Tibial nerve (tissue), 4 donors: ENCODE data around the gene FAM9C. TPM values are rescaled to one million over a fixed set of nuclear protein-coding genes. Genes with fewer than 3 reads are reported as not detected.

Experiments
- DNase-seq, 2 donors: peaks; one replicate each; pipeline ENCODE4 v3.0.0-alpha.2; 2019; ENCODE audit warnings: low spot score in 2 of 2
- H3K27ac ChIP-seq, 4 donors: fragments of 200-600 bp; sonication (generic) in 3 of 4; one replicate each; pipeline ENCODE4 v1.5.1; 2017 to 2019; ENCODE audit warnings: mild to moderate bottlenecking in 1 of 4
- H3K27me3 ChIP-seq, 2 donors: fragments of 200-600 bp; sonication (generic) in 1 of 2; one replicate each; pipeline versions ENCODE4 v1.5.1 to v1.6.0; 2017 to 2019
- H3K36me3 ChIP-seq, 3 donors: fragments of 200-600 bp; sonication (generic); one replicate each; pipeline ENCODE4 v1.5.1; 2018 to 2019
- H3K4me1 ChIP-seq, 4 donors: fragments of 200-600 bp; sonication (generic) in 3 of 4; one replicate each; pipeline ENCODE4 v1.5.1; 2017 to 2019
- H3K4me3 ChIP-seq, 4 donors: fragments of 200-600 bp; sonication (generic) in 3 of 4; one replicate each; pipeline ENCODE4 v1.5.1; 2017 to 2019; ENCODE audit warnings: mild to moderate bottlenecking in 1 of 4, moderate library complexity in 1 of 4
- H3K9me3 ChIP-seq, 4 donors: fragments of 200-600 bp; sonication (generic) in 3 of 4; one replicate each; pipeline ENCODE4 v1.5.1; 2017 to 2019
- CTCF ChIP-seq, 5 experiments: fragments of 200-600 bp in 3 of 5; fragments of 450-650 bp in 2 of 5; sonication (generic) in 3 of 5; IDR thresholded peaks; one replicate each; pipeline ENCODE4 v1.5.1; 2016 to 2019; ENCODE audit warnings: antibody characterized with exemption in 5 of 5, mild to moderate bottlenecking in 3 of 5, moderate library complexity in 2 of 5
- EP300 ChIP-seq, 2 donors: sonication (generic); formaldehyde crosslinking; IDR thresholded peaks; one replicate each; pipeline ENCODE4 v1.6.1; 2017; ENCODE audit warnings: antibody characterized with exemption in 2 of 2, mild to moderate bottlenecking in 1 of 2
- POLR2A ChIP-seq, 2 donors: fragments of 450-650 bp; IDR thresholded peaks; one replicate each; pipeline ENCODE4 v1.6.1; 2017; ENCODE audit warnings: antibody characterized with exemption in 2 of 2, mild to moderate bottlenecking in 2 of 2, moderate library complexity in 2 of 2
- WGBS, 2 donors: methylation state at CpG; one replicate each; pipeline ENCODE4 v1.1.5; 2018; 5-methylcytosine and 5-hydroxymethylcytosine counted together
- total RNA-seq, 4 donors: library from RNA; depleted of rRNA; stranded (reverse); fragments of >200 nt; gene quantifications; one replicate each; pipeline ENCODE4 v1.1.0, GENCODE V29; 2016

Gene FAM9C
- total RNA-seq, 4 donors from 2014 or later, result not detected

- DNase-seq, result no peak
- Histone ChIP-seq H3K27ac (no peak overlapping the region), H3K4me1 (no peaks in the 10 kb centered on the region), H3K36me3 (no peaks in the 10 kb centered on the region), H3K27me3 (no peaks in the 10 kb centered on the region), H3K9me3 (no peaks in the 10 kb centered on the region), H3K4me3 (no peak overlapping the region)
- TF ChIP-seq CTCF (IDR thresholded peaks at IDR 0.05) (no peak), EP300 (IDR thresholded peaks at IDR 0.05) (no peak), POLR2A (IDR thresholded peaks at IDR 0.05) (no peak)
These were observed 8.8 kb upstream of the FAM9C start for GRCh38 chrX:13053171-13053570.

GRCh38 chrX:13051529-13052172, 7.2 kb upstream of the FAM9C start:
- TF ChIP-seq POLR2A (IDR thresholded peaks at IDR 0.05), result no peak
- TF ChIP-seq CTCF (IDR thresholded peaks at IDR 0.05), result no peak
- TF ChIP-seq EP300 (IDR thresholded peaks at IDR 0.05), result no peak
- Histone ChIP-seq H3K9me3 (no peaks in the 10 kb centered on the region), H3K4me3 (no peak overlapping the region), H3K4me1 (no peaks in the 10 kb centered on the region), H3K27me3 (no peaks in the 10 kb centered on the region), H3K36me3 (no peaks in the 10 kb centered on the region), H3K27ac (no peak overlapping the region)
- DNase-seq, result no peak
- 63 to 73% methylated on average over 4 of the region's 4 CpGs for WGBS, 2 donors

- Histone ChIP-seq H3K9me3 (no peaks in the 10 kb centered on the region), H3K27me3 (no peaks in the 10 kb centered on the region), H3K4me3 (no peak overlapping the region), H3K4me1 (no peaks in the 10 kb centered on the region), H3K36me3 (no peaks in the 10 kb centered on the region), H3K27ac (no peak overlapping the region)
- DNase-seq, result no peak
- WGBS, 2 donors, result 81 to 100% methylated on average over 1 of the region's 1 CpG
- TF ChIP-seq CTCF (IDR thresholded peaks at IDR 0.05) (no peak), EP300 (IDR thresholded peaks at IDR 0.05) (no peak)
These were observed 6.7 kb upstream of the FAM9C start for GRCh38 chrX:13051167-13051528.

GRCh38 chrX:13050151-13050550, 5.7 kb upstream of the FAM9C start:
- DNase-seq, result no peak
- no peaks in the 10 kb centered on the region for H3K4me1 ChIP-seq
- H3K4me3 ChIP-seq, result no peak overlapping the region
- no peaks in the 10 kb centered on the region for H3K27me3 ChIP-seq
- 89 to 90% methylated on average over 4 of the region's 4 CpGs for WGBS, 2 donors
- no peaks in the 10 kb centered on the region for H3K36me3 ChIP-seq
- no peak overlapping the region for H3K27ac ChIP-seq
- TF ChIP-seq POLR2A (IDR thresholded peaks at IDR 0.05), result no peak
- no peak for TF ChIP-seq CTCF (IDR thresholded peaks at IDR 0.05)
- no peak for TF ChIP-seq EP300 (IDR thresholded peaks at IDR 0.05)
- H3K9me3 ChIP-seq, result no peaks in the 10 kb centered on the region

GRCh38 chrX:13048280-13048679, 3.9 kb upstream of the FAM9C start:
- H3K4me3 ChIP-seq, result no peak overlapping the region
- TF ChIP-seq CTCF (IDR thresholded peaks at IDR 0.05) (no peak), POLR2A (IDR thresholded peaks at IDR 0.05) (no peak), EP300 (IDR thresholded peaks at IDR 0.05) (no peak)
- DNase-seq, result no peak
- no peaks in the 10 kb centered on the region for H3K27me3 ChIP-seq
- H3K36me3 ChIP-seq, result no peaks in the 10 kb centered on the region
- H3K4me1 ChIP-seq, result no peaks in the 10 kb centered on the region
- H3K27ac ChIP-seq, result no peak overlapping the region
- WGBS, 2 donors, result 83% methylated on average over 1 of the region's 1 CpG; no CpG with 5 or more reads in 1 of the 2 donors
- no peaks in the 10 kb centered on the region for H3K9me3 ChIP-seq
